Ovary (tissue), 3 donors: ENCODE results near the gene SGCD.

Source experiments
- CTCF ChIP-seq, 3 donors: fragments of 450-650 bp in 2 of 3; fragments of 200-600 bp in 1 of 3; IDR thresholded peaks; one replicate each; pipeline versions ENCODE4 v1.5.1 to v1.8.0; 2016 to 2022; ENCODE audit warnings: antibody characterized with exemption in 3 of 3, mild to moderate bottlenecking in 1 of 3
- POLR2A ChIP-seq: fragments of 450-650 bp; IDR thresholded peaks from one replicate; pipeline ENCODE4 v1.6.1; 2017; ENCODE audit warnings: antibody characterized with exemption, mild to moderate bottlenecking, moderate library complexity
- donor health status: DM: no; HTN: no; CAD: no.

DNA sequence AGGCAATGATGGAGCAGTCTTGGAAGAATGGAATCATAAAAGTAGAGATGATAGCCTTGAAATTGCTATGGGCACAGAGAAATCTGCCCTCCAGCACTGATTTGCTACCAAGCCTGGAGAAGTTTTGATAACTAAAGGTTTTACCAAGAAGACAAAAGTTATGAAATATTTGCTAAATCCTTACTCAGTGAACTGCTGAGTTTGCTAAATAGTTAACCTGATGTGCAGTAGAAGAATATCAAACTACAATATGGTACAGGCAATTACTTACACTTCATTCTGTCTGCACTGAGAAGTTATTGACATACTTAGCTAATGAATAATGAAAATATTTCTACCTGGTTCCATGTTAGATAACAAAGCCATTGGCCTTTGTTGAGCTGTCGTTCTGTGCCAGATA is 124.5 kb downstream of the SGCD start:
- TF ChIP-seq CTCF (IDR thresholded peaks at IDR 0.05) (no peak), POLR2A (no peak)
